M059J (cell line): ENCODE data around the gene NRDE2. TPM values are rescaled to one million over a fixed set of nuclear protein-coding genes. Genes with fewer than 3 reads are reported as not detected.

Experiments
- DNase-seq: peaks from one replicate; pipeline ENCODE4 v3.0.0-alpha.2; 2012; ENCODE audit warnings: low read depth
- total RNA-seq: library from RNA; depleted of rRNA; stranded (reverse); fragments of >200 nt; shearing (Covaris generic); gene quantifications from 2 replicates; pipeline ENCODE4 v1.2.3, GENCODE V29; 2014

The NRDE2 gene
- total RNA-seq, 1 experiment from 2014 or later = 4.6 TPM

GRCh38 chr14:90296641-90297040 lies 35.1 kb downstream of the NRDE2 start:
- DNase-seq = no peak

GRCh38 chr14:90295870-90296516 lies 35.7 kb downstream of the NRDE2 start:
- DNase-seq = no peak

GRCh38 chr14:90294872-90295271 lies 36.9 kb downstream of the NRDE2 start:
- no peak for DNase-seq

GRCh38 chr14:90293766-90294730 lies 37.7 kb downstream of the NRDE2 start:
- no peak for DNase-seq

- DNase-seq = no peak
Measured at GRCh38 chr14:90291699-90292098, 40.0 kb downstream of the NRDE2 start.

GRCh38 chr14:90290337-90291011 lies 41.3 kb downstream of the NRDE2 start:
- DNase-seq = no peak

GRCh38 chr14:90288651-90289355 lies 42.9 kb downstream of the NRDE2 start:
- DNase-seq = no peak

GRCh38 chr14:90287791-90288190 lies 44.0 kb downstream of the NRDE2 start:
- DNase-seq = no peak

- DNase-seq = peak; percentile 33
Measured at GRCh38 chr14:90281756-90282155, 50.0 kb downstream of the NRDE2 start.

GRCh38 chr14:90281261-90281660 lies 50.5 kb downstream of the NRDE2 start:
- DNase-seq = peak; percentile 83

- no peak for DNase-seq
Measured at GRCh38 chr14:90280096-90280495, 51.6 kb downstream of the NRDE2 start.

GRCh38 chr14:90278199-90279175 lies 53.3 kb downstream of the NRDE2 start:
- DNase-seq = no peak

- no peak for DNase-seq
Measured at GRCh38 chr14:90277581-90278198, 54.1 kb downstream of the NRDE2 start.

- peak; percentile 17 for DNase-seq
Measured at GRCh38 chr14:90276646-90277367, 54.9 kb downstream of the NRDE2 start.

- DNase-seq = no peak
Measured at GRCh38 chr14:90275820-90276219, 55.9 kb downstream of the NRDE2 start.

- no peak for DNase-seq
Measured at GRCh38 chr14:90275458-90275814, 56.3 kb downstream of the NRDE2 start.

GRCh38 chr14:90274808-90275457 lies 56.8 kb downstream of the NRDE2 start:
- peak; percentile 24 for DNase-seq

- DNase-seq = no peak
Measured at GRCh38 chr14:90274019-90274418, 57.7 kb downstream of the NRDE2 start.

- DNase-seq = peak; percentile 2
Measured at GRCh38 chr14:90273532-90273931, 58.2 kb downstream of the NRDE2 start.
